H1 (cell line): ENCODE data around the gene PRDX5. TPM values are rescaled to one million over a fixed set of nuclear protein-coding genes. Genes with fewer than 3 reads are reported as not detected.

Source experiments
- SP2 ChIP-seq: IDR thresholded peaks from 2 replicates; pipeline ENCODE4 v1.6.1; 2012; ENCODE audit warnings: mild to moderate bottlenecking, low read length, inconsistent platforms
- polyA plus RNA-seq, 7 experiments: library from polyadenylated mRNA; depleted of rRNA in 3 of 7; stranded (reverse) in 5 of 7; unstranded in 2 of 7; fragments of >200 nt in 5 of 7; fragments of 200-250 nt in 2 of 7; gene quantifications; 1 replicate in 5 of 7; 2 replicates in 1 of 7; 4 replicates in 1 of 7; pipeline versions ENCODE4 v1.2.1 to v1.2.3, GENCODE V29; 2011 to 2013; ENCODE audit warnings: missing spikeins in 2 of 7, mixed read lengths in 2 of 7
- total RNA-seq: library from RNA; stranded (reverse); fragmentation: NEBNext Ultra II Directional; extraction: Animal tissue kit (Norgen Biotek cat#: 25700); gene quantifications from 2 replicates; pipeline ENCODE4 v1.2.1, GENCODE V29; 2021
- TF ChIP-seq, protein P1 (sequence below): IDR thresholded peaks from 2 replicates; pipeline ENCODE4 v1.6.1; 2012; ENCODE audit warnings: low read length, inconsistent platforms

The PRDX5 gene
- total and polyA plus RNA-seq, 2 of the 8 experiments (the other 6 are each of a cell fraction or from before 2014, with no cell fraction given) = 201 to 582 TPM

DNA sequence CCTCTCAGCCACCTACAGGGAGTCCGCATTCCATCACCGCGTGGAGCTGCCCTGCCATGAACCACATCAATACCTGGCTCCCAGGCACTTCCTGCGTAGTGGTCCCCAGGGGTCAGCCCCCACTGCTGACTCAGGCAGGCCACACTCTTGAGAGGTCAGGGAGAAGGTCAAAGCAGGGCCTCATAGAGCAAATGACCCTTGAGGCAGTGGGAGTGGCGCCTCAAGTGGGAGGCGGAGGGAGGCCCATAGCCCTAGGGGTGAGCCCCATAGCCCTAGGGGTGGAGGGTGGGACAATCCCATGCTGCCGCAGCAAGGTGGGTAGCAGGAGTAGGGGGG lies 5.0 kb downstream of the PRDX5 start (continued):
- TF ChIP-seq, protein P1, sequence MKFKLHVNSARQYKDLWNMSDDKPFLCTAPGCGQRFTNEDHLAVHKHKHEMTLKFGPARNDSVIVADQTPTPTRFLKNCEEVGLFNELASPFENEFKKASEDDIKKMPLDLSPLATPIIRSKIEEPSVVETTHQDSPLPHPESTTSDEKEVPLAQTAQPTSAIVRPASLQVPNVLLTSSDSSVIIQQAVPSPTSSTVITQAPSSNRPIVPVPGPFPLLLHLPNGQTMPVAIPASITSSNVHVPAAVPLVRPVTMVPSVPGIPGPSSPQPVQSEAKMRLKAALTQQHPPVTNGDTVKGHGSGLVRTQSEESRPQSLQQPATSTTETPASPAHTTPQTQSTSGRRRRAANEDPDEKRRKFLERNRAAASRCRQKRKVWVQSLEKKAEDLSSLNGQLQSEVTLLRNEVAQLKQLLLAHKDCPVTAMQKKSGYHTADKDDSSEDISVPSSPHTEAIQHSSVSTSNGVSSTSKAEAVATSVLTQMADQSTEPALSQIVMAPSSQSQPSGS = no peak
- no peak for TF ChIP-seq SP2
- TF ChIP-seq, all 59 proteins: peak for 0
